Nephron (organoid): ENCODE data around the gene ITGA3.
A peak's percentile ranks its signal among the peaks of the same experiment; 100 is the strongest.

Experiments used
- H3K27ac Mint-ChIP-seq, 3 experiments: 2 replicates each; pipeline ENCODE4 v1.8.0; 2020; ENCODE audit warnings: mixed read lengths in 3 of 3, mild to moderate bottlenecking in 2 of 3, moderate library complexity in 1 of 3
- H3K27me3 Mint-ChIP-seq: 2 replicates; pipeline ENCODE4 v1.8.0; 2021; ENCODE audit warnings: low read depth, mild to moderate bottlenecking, moderate library complexity, mixed read lengths
- H3K36me3 Mint-ChIP-seq: 2 replicates; pipeline ENCODE4 v1.8.0; 2020; ENCODE audit warnings: low read depth, mixed read lengths
- H3K4me1 Mint-ChIP-seq: 2 replicates; pipeline ENCODE4 v1.8.0; 2020; ENCODE audit warnings: mixed read lengths
- H3K4me3 Mint-ChIP-seq, 3 experiments: 2 replicates each; pipeline ENCODE4 v1.8.0; 2020; ENCODE audit warnings: mild to moderate bottlenecking in 3 of 3, mixed read lengths in 3 of 3, moderate library complexity in 2 of 3
- H3K9me3 Mint-ChIP-seq: 2 replicates; pipeline ENCODE4 v1.8.0; 2020; ENCODE audit warnings: mixed read lengths
- TF ChIP-seq, protein P1 (sequence below), 3 experiments: fragments of 200-600 bp; sonication (generic); IDR thresholded peaks; one replicate each; pipeline ENCODE4 v1.5.0; 2021; ENCODE audit warnings: antibody characterized with exemption in 3 of 3; ENCODE audit not compliant: unreplicated experiment in 3 of 3

Gene ITGA3

GRCh38 chr17:50053654-50053960 lies 2.3 kb upstream of the ITGA3 start:
- peaks cover 13% of the 10 kb centered on the region for H3K27me3 Mint-ChIP-seq
- H3K4me1 Mint-ChIP-seq = peaks cover 76% of the 10 kb centered on the region
- TF ChIP-seq, protein P1, sequence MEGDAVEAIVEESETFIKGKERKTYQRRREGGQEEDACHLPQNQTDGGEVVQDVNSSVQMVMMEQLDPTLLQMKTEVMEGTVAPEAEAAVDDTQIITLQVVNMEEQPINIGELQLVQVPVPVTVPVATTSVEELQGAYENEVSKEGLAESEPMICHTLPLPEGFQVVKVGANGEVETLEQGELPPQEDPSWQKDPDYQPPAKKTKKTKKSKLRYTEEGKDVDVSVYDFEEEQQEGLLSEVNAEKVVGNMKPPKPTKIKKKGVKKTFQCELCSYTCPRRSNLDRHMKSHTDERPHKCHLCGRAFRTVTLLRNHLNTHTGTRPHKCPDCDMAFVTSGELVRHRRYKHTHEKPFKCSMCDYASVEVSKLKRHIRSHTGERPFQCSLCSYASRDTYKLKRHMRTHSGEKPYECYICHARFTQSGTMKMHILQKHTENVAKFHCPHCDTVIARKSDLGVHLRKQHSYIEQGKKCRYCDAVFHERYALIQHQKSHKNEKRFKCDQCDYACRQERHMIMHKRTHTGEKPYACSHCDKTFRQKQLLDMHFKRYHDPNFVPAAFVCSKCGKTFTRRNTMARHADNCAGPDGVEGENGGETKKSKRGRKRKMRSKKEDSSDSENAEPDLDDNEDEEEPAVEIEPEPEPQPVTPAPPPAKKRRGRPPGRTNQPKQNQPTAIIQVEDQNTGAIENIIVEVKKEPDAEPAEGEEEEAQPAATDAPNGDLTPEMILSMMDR (IDR thresholded peaks at IDR 0.05; ENCODE audit: unreplicated experiment in 3 of 3) = no peak
- H3K27ac Mint-ChIP-seq = peak overlapping the region; percentile 99 to 100 (median 99)
- no peaks in the 10 kb centered on the region for H3K9me3 Mint-ChIP-seq
- peak overlapping the region; percentile 45 to 85 (median 53) for H3K4me3 Mint-ChIP-seq
- H3K36me3 Mint-ChIP-seq = no peaks in the 10 kb centered on the region

DNA sequence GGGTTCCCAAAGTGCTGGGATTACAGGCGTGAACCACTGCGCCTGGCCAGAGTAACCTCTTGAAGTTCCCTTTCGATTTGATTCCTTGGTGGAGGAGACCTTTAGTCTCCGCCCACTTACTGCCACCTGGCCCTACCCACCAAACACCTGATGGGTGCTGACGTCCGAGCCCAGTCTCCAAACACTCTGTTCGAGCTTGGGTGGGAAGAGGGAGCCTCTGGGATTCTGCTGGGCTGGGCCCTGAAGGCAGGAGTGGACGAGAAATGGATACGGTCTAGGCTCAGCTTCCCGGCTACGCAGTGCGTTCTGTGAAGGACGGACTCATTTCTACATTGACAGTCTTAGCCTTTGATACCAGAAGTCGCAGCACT lies 870 bp upstream of the ITGA3 start:
- H3K4me1 Mint-ChIP-seq = peaks cover 75% of the 10 kb centered on the region
- no peaks in the 10 kb centered on the region for H3K9me3 Mint-ChIP-seq
- H3K27me3 Mint-ChIP-seq = peaks cover 13% of the 10 kb centered on the region
- peak overlapping the region; percentile 95 to 100 (median 99) for H3K27ac Mint-ChIP-seq
- TF ChIP-seq, protein P1 (IDR thresholded peaks at IDR 0.05; ENCODE audit: unreplicated experiment in 3 of 3) = no peak
- no peaks in the 10 kb centered on the region for H3K36me3 Mint-ChIP-seq
- H3K4me3 Mint-ChIP-seq = peak overlapping the region; percentile 85 to 94 (median 93)

DNA sequence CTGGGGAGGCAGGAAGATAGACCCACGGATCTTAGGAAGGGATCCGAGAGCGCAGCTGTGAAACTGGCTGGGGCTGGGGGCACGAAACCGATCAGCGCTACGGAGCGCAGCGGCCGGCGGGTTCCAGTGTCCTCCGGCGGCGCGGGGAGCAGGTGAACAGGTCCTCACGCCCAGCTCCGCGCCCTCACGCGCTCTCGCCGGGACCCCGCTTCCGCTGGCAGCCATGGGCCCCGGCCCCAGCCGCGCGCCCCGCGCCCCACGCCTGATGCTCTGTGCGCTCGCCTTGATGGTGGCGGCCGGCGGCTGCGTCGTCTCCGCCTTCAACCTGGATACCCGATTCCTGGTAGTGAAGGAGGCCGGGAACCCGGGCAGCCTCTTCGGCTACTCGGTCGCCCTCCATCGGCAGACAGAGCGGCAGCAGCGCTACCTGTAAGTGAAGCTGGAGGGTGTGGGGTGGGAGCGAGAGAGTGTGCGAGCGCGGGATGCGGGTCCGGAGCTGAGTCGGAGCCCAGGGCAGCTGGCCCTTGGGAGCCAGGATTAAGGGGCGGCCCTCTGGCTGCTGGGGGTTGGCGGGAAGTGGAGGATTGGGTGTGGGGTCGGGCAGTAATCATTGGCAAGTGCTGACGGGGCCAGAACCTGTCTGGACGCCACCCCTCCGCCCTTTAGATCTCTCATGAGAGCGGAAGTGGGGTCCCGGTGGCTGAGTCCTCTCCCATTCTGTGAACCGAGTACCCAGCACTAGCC lies 479 bp downstream of the ITGA3 start:
- H3K27ac Mint-ChIP-seq = peak overlapping the region; percentile 51 to 81 (median 76)
- H3K36me3 Mint-ChIP-seq = no peaks in the 10 kb centered on the region
- TF ChIP-seq, protein P1 (IDR thresholded peaks at IDR 0.05; ENCODE audit: unreplicated experiment in 3 of 3) = peak; percentile 35 to 57 (median 43)
- H3K4me1 Mint-ChIP-seq = peaks cover 85% of the 10 kb centered on the region
- no peaks in the 10 kb centered on the region for H3K9me3 Mint-ChIP-seq
- H3K4me3 Mint-ChIP-seq = peak overlapping the region; percentile 85 to 94 (median 93)
- H3K27me3 Mint-ChIP-seq = peaks cover 13% of the 10 kb centered on the region

- H3K27ac Mint-ChIP-seq = peak overlapping the region; percentile 51 to 81 (median 76)
- H3K4me3 Mint-ChIP-seq = peak overlapping the region; percentile 85 to 94 (median 93)
- no peaks in the 10 kb centered on the region for H3K36me3 Mint-ChIP-seq
- peaks cover 83% of the 10 kb centered on the region for H3K4me1 Mint-ChIP-seq
- no peaks in the 10 kb centered on the region for H3K9me3 Mint-ChIP-seq
- H3K27me3 Mint-ChIP-seq = peaks cover 13% of the 10 kb centered on the region
- TF ChIP-seq, protein P1 (IDR thresholded peaks at IDR 0.05; ENCODE audit: unreplicated experiment in 3 of 3) = no peak
Observed at GRCh38 chr17:50056961-50057330, 1.0 kb downstream of the ITGA3 start.

DNA sequence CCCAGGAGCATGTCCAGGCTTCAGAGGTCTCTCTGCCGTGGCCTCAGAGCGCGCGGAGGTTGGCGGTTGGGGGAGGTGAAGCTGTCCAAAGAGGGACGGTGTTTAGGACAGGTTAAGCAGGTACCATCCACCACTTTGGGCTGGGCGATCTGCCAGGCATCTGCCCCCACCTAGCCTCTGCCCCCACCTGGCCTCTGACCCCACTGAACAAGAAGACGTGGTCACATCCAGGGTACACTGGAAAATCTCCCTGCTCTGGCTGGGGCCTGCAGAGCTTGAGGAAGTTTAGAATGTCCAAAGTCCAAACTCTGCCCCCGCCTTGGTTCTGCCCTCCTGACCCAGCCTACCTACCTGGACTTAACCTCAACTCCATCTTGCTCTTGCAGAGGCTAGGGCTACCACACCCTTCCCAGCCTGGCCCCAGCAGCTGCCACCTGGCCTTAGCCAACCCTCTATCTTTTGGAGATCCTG lies 1.6 kb downstream of the ITGA3 start:
- no peaks in the 10 kb centered on the region for H3K9me3 Mint-ChIP-seq
- H3K36me3 Mint-ChIP-seq = no peaks in the 10 kb centered on the region
- peaks cover 79% of the 10 kb centered on the region for H3K4me1 Mint-ChIP-seq
- TF ChIP-seq, protein P1 (IDR thresholded peaks at IDR 0.05; ENCODE audit: unreplicated experiment in 3 of 3) = no peak
- H3K4me3 Mint-ChIP-seq = peak overlapping the region; percentile 85 to 94 (median 93)
- H3K27ac Mint-ChIP-seq = peak overlapping the region; percentile 53 to 81 (median 76)
- peaks cover 13% of the 10 kb centered on the region for H3K27me3 Mint-ChIP-seq
